Embryonic facial prominence (tissue), 1 donor: ENCODE measurements around the gene ITGA5.

Experiments used
- DNase-seq: peaks from one replicate; pipeline ENCODE4 v3.0.0-alpha.2; 2016; ENCODE audit errors: extremely low spot score

Gene ITGA5

GRCh38 chr12:54419088-54419887 lies at the start of gene ITGA5:
ITGA5 (minus strand) TSS chr12:54419266; CDS start chr12:54419198, 68 bp downstream.
- DNase-seq: peak; percentile 55

GRCh38 chr12:54465857-54466523 lies 46.9 kb upstream of the ITGA5 start:
- no peak for DNase-seq

DNA sequence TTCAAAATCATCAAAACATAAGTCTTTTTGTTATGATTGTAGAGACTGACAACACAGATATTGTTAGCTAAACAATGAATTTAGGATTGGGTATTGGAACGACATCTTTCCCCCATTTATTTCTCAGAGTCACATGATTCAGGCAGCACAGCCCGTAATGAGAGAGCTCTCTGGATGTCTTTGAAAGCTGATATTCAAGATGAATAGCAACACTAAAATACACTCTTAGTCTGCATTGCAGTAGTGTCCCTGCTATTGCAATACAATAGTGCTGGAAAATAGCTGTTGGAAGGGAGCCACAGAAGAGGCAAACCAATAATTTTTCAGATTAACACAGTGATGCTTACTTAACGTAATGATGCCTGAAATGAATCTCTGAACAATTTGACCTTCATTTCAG lies 44.4 kb upstream of the ITGA5 start:
- DNase-seq: no peak

DNA sequence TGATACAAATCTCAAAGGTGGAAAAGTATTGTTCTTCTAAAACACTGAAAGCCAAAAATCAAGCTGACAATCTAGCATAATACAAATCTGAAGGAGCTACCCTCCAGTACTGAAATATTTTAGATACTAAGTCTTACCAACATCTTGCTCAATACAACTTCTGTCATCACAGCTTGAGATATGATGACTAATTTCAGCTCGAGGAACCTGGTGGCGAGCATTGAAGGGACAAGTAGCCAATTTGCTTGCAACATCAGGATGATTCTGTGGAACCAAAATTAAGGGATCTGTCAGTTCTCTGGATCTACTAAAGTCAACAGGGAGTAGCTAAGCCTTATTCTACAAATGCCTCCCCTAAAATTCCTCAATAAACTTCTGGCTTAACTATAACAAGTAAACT lies 44.0 kb upstream of the ITGA5 start:
- DNase-seq: no peak

DNA sequence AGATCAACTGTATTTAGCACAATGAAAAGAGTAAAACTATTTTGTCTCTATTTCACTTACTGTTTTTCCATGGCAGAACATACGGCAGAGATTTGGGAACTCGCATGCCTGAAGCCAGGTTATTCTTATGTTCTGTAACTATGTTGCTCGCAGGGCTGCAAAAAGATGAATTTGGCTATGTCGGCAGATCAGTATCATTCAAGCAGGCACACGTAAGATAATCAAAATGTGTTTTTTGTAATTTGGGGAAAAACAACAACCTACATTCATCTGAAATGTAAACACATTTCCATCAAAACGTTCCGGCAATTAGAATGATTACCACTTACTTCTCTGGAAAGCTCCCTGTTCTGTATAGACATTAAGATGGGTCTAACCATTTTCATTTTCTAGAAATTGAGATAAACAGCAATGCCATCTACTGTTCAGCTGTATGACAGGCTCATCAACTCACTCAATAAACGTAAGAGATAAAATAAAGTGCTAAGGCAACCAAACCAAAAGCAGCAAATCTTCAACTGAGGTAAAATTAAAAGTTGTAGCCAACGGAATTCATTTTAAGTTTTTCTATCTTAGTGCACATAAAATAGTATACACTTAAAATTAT lies 41.4 kb upstream of the ITGA5 start:
- no peak for DNase-seq

DNA sequence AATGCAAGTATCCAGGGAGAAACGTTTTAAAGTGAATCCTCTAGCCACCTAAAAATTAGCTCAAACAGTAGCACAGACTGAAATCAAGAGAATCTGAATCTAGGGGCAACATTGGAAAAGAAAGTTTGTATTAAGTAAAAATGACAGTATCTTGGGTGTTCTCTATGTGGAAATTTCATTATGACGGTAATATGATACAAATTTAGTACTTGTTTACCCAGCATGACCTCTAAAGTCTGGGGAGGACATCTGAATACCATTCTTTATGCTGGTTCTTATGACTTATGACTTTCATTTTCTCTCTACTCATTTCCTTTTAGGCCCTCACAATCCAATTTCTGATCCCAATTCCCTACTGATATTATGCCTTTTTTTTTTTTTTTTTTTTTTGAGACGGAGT lies 40.3 kb upstream of the ITGA5 start:
- DNase-seq: no peak

GRCh38 chr12:54455760-54456469 lies 36.8 kb upstream of the ITGA5 start:
- DNase-seq: no peak

GRCh38 chr12:54452628-54453027 lies 33.6 kb upstream of the ITGA5 start:
- no peak for DNase-seq

GRCh38 chr12:54448344-54448743 lies 29.3 kb upstream of the ITGA5 start:
- no peak for DNase-seq

- no peak for DNase-seq
Observed at GRCh38 chr12:54447917-54448316, 28.9 kb upstream of the ITGA5 start.

DNA sequence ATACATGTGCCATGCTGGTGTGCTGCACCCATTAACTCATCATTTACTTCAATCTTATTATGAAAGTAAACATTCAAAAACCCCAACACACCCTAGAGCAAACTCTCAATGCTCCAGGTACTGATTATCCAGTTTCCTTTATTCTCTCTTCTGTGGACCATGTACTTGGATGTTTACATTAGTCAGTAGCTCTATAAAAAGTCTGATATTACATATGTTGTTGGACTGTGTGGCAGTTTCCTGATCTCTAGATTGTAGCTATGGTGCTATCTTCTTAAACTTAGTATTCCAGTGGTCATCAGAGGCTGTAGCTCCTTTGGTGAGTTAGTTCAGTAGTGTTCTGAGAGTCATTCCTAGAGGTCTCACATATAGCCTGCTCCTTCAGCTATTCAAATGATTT lies 25.1 kb upstream of the ITGA5 start:
- DNase-seq: no peak

DNA sequence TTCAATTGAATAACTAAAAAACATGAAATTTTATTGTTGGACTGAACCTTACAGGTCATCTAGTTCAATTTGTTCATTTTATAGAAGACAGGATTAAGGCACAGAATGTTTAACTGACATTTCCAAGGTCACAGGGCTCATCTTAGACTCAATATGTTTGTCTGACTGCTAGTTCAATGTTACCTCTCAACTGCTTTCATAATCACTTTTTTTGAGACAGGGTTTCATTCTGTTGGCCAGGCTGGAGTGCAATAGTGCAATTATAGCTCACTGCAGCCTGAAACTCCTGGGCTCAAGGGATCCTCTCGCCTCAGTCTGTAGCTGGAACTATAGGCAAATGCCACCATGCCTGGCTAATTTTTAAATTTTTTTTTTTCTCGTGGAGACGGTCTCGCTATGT lies 24.4 kb upstream of the ITGA5 start:
- no peak for DNase-seq

GRCh38 chr12:54442961-54443360 lies 23.9 kb upstream of the ITGA5 start:
- DNase-seq: no peak

DNA sequence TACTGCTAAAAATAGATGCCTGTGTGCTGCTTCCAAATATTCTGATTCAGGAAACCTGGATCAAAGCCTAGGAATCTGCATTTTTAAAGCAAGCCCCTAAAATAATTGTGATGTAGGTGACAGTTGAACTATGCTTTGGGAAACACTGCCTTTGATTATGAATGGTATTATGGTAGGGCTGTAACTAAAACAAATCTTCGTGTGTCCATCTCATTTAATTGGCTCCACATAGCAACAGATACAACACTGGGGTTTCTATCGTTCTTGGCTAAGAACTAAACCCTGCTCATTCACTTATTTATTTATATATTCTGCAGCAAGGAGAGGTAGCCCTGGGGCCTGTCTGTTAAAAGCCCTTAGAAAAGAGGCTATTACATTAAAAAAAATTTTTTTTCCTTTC lies 23.0 kb upstream of the ITGA5 start:
- DNase-seq: no peak

DNA sequence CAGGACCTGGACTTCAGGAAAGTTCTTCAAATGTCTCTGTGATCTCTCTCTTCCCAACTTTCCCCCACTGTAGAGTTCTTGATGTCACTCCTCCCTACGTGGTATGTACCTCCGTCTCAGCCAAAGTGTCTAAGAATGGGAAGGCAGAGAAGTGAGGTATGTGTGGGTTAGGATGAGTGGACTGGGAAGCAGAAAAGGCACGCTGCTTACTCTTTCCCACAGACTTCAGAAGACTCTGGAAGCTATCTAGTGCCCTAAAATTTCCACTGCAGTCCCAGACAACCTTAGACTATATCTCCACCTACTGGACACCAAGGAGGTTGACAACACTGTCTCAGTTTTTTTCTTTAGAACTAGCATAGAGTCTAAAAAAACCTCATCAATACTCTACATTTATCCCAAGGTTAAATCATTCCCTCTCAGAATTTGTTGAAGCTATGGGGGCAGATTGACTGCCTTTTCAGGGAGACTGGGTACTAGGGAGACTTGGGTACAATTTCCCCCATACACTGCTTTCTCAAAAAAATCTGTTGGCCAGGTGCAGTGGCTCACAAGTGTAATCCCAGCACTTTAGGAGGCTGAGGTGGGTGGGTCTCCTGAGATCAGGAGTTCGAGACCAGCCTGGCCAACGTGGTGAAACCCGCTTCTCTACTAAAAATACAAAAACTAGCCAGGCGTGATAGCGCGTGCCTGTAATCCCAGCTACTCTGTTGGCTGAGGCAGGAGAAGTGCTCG lies 20.6 kb upstream of the ITGA5 start:
- DNase-seq: peak; percentile 43

- DNase-seq: no peak
Observed at GRCh38 chr12:54439096-54439495, 20.0 kb upstream of the ITGA5 start.

- no peak for DNase-seq
Observed at GRCh38 chr12:54438517-54438916, 19.5 kb upstream of the ITGA5 start.

DNA sequence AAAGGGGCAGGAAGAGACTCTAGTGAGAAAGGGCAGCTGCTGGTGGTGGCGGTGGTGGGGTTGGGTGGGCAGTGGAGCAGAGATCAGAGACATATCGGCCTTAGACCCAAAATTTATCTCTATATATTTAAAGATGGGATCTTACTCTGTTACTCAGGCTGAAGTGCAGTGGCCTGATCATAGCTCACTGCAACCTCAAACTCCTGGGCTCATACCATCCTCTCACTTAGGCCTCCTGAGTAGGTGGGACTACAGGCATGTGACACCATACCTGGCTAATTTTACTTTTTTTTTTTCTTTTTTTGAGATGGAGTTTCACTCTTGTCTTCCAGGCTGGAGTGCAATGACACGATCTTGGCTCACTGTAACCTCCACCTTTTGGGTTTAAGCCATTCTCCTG lies 18.6 kb upstream of the ITGA5 start:
- no peak for DNase-seq

DNA sequence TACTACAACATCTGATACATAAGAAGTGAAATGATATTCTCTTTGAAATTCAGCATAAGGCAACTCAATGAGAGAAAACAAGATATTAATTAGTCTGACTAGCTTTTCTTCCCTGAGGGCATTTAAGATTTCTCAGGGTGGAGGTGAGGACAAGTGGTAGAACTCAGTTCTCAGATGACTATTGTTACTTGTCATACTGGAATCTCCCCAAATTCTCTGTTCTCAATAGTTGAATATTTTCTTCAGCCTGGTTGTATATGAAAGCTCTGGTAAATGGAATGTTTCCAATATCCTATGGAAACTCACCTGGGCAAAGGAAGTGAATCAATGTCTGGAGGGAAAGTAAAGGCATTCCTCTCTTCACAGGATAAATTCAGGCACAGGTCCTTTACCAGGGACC lies 18.2 kb upstream of the ITGA5 start:
- DNase-seq: no peak

DNA sequence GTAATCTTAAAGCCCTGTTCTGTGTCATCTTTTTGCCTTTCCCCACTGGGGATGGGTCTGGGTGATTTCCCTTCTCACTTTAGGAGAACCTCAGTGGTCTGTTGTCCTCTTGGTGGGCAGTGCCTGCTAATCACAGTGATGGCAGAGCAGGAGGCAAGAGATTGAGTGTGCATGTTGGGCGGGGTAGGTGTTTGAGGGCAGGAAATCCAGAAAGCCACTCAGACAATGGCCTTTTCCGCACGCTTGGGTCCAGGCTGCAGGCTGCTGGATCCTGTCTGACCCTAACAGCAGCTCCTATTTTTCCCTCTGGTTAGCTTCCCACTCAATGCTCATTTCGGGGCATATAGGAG lies 13.7 kb upstream of the ITGA5 start:
- DNase-seq: no peak

DNA sequence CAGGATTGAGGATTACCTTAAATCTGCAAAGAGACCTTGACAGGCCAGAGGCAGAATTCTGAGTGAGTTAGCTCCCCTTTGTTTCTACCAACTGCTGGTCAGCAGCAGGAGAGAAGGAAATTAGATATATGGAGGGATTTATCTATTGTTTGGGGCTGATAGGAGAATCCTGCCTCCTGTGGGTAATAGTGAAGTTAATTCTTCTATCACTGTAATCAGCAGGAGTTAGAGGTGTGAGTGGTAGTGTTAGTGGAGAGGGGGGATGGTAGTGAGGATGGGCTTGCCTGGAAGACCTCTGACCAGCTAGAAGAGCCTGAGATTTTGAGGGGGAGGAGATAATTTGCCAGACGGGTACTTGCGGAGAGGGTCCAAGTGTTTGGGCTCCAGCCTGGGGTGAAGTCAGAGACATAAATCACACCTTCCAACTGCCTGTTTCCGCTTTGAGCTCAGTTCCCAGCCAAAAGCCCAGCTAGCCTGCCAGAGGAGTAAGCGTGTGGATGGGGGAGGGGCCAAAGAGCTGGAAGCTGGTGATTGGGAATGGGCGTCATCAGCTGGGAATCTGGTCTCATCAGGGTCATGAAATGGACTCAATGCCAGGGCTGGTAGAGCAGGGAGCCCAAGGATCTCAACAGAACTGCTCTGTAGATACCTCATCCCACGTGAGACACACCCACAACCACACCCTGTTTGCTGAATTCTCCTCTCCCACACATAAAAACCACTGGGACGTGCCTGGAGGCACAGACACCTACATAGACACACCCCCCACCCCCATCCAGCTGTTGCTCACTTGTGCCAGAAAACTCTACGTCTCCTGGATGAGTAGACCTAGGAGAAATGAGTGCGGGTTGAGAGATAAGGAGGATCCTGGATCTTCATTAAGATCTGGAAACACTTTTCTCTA lies 13.1 kb upstream of the ITGA5 start:
- DNase-seq: no peak
